ENCODE data around the gene MEIS1. TPM values are rescaled to one million over a fixed set of nuclear protein-coding genes. Genes with fewer than 3 reads are reported as not detected.

The MEIS1 gene
- polyA plus RNA-seq, 1 donor (not counting 4 experiments of a cell fraction or from before 2014, with no cell fraction given) = 3.1 TPM

DNA sequence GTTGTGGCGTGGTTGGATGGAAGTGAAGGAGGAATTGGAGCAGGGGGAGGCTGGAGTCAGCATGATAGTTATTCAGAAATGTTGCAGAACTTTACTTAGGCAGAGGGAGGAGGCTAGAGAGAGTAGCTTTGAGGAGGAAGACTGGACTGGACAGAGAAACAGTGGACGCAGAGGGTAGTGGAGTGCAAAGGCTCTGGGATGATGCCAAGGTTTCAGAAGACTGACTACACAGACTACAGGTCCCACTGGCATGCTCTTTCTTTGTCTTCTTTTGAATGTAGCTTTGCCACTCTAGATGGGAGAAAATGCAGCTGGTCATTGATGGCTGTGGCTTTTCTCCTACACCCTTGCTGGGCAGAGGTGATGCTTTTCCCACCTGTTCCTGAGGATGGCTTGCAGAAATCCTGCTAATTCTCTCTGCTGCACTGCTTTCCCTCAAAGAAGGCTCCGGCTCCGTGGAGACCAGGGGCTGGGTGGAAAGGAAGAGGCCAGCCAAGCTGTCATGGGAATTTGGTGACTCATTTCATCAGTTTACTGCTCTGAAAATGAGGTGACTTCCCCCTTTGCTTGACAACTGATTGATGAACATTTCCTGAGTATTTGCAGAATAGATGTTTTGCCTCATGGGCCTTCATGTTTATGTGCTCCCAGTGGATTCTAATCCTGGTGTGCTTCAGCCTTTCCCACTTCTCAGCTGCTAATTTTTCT lies 42.4 kb downstream of the MEIS1 start:
- Histone ChIP-seq H4K20me1 (ENCODE audit: control insufficient read depth, extremely low read depth, insufficient read depth, low read length) (no peaks in the 10 kb centered on the region), H3K4me3 (ENCODE audit: control insufficient read depth in 2 of 3, extremely low read depth in 1 of 3, insufficient read depth in 2 of 3, low read depth in 1 of 3, low read length in 3 of 3) (no peak overlapping the region), H3K9me1 (ENCODE audit: control insufficient read depth, extremely low read depth, insufficient read depth, low read length) (no peaks in the 10 kb centered on the region), H3K4me1 (ENCODE audit: control insufficient read depth, extremely low read depth, insufficient read depth, low read length) (peaks cover 7% of the 10 kb centered on the region), H3K9ac (ENCODE audit: control insufficient read depth, extremely low read depth, insufficient read depth, low read length) (no peak overlapping the region), H3K27ac (ENCODE audit: control insufficient read depth, insufficient read depth, low read length) (no peak overlapping the region), H3K79me2 (ENCODE audit: control insufficient read depth, insufficient read depth, low read length) (no peaks in the 10 kb centered on the region), H3K4me2 (ENCODE audit: control insufficient read depth, extremely low read depth, insufficient read depth, low read depth, low read length) (no peak overlapping the region), H3K36me3 (ENCODE audit: control insufficient read depth in 2 of 2, extremely low read depth in 1 of 2, insufficient read depth in 2 of 2, low read length in 2 of 2) (no peaks in the 10 kb centered on the region), H2AFZ (ENCODE audit: control insufficient read depth, low read length) (no peak overlapping the region), H3K27me3 (ENCODE audit: control insufficient read depth, extremely low read depth, insufficient read depth, low read length) (no peaks in the 10 kb centered on the region), H3K9me3 (ENCODE audit: control insufficient read depth, low read depth, low read length) (no peaks in the 10 kb centered on the region)
- TF ChIP-seq EZH2 (IDR thresholded peaks at IDR 0.05; ENCODE audit: low read length) = no peak
- TF ChIP-seq, protein P1, sequence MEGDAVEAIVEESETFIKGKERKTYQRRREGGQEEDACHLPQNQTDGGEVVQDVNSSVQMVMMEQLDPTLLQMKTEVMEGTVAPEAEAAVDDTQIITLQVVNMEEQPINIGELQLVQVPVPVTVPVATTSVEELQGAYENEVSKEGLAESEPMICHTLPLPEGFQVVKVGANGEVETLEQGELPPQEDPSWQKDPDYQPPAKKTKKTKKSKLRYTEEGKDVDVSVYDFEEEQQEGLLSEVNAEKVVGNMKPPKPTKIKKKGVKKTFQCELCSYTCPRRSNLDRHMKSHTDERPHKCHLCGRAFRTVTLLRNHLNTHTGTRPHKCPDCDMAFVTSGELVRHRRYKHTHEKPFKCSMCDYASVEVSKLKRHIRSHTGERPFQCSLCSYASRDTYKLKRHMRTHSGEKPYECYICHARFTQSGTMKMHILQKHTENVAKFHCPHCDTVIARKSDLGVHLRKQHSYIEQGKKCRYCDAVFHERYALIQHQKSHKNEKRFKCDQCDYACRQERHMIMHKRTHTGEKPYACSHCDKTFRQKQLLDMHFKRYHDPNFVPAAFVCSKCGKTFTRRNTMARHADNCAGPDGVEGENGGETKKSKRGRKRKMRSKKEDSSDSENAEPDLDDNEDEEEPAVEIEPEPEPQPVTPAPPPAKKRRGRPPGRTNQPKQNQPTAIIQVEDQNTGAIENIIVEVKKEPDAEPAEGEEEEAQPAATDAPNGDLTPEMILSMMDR (optimal IDR thresholded peaks at IDR 0.05 in 1 of 3, IDR thresholded peaks at IDR 0.05 in 1 of 3, conservative IDR thresholded peaks at IDR 0.05 in 1 of 3; ENCODE audit: extremely low read depth in 1 of 3, insufficient read depth in 2 of 3, low read length in 3 of 3) = no peak
- dilution Hi-C loops (cut with MboI; ENCODE audit: extremely low pct_ligation_motif_present, low sequenced_read_pairs) = no loop called here
- no peak for DNase-seq (ENCODE audit: low read depth, low spot score)
- FAIRE-seq = no peak

DNA sequence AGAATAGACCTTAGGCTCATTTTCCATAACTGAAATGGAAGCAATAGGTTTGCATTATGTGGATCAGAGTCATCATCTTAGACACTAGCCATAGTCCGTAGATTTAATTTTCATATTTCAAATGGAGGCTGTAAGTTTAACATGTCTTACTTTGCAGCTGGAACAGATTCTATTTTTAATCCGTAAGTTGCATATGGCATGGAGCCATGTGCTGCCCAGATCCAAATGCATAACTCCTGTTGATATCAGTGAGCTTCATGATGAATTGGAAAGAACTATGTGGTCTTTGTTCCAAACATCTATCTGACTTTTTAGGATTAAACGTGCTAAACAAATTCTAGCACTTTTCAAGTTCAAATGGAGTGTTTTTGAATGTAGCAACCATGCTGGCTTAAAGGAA lies 43.4 kb downstream of the MEIS1 start:
- FAIRE-seq (no peak), DNase-seq (ENCODE audit: low read depth, low spot score) (no peak)
- Histone ChIP-seq H3K9me1 (ENCODE audit: control insufficient read depth, extremely low read depth, insufficient read depth, low read length) (no peaks in the 10 kb centered on the region), H3K4me1 (ENCODE audit: control insufficient read depth, extremely low read depth, insufficient read depth, low read length) (peaks cover 7% of the 10 kb centered on the region), H3K27me3 (ENCODE audit: control insufficient read depth, extremely low read depth, insufficient read depth, low read length) (no peaks in the 10 kb centered on the region), H3K9ac (ENCODE audit: control insufficient read depth, extremely low read depth, insufficient read depth, low read length) (no peak overlapping the region), H3K9me3 (ENCODE audit: control insufficient read depth, low read depth, low read length) (no peaks in the 10 kb centered on the region), H4K20me1 (ENCODE audit: control insufficient read depth, extremely low read depth, insufficient read depth, low read length) (no peaks in the 10 kb centered on the region), H3K27ac (ENCODE audit: control insufficient read depth, insufficient read depth, low read length) (no peak overlapping the region), H2AFZ (ENCODE audit: control insufficient read depth, low read length) (no peak overlapping the region), H3K79me2 (ENCODE audit: control insufficient read depth, insufficient read depth, low read length) (no peaks in the 10 kb centered on the region), H3K4me2 (ENCODE audit: control insufficient read depth, extremely low read depth, insufficient read depth, low read depth, low read length) (no peak overlapping the region), H3K36me3 (ENCODE audit: control insufficient read depth in 2 of 2, extremely low read depth in 1 of 2, insufficient read depth in 2 of 2, low read length in 2 of 2) (no peaks in the 10 kb centered on the region), H3K4me3 (ENCODE audit: control insufficient read depth in 2 of 3, extremely low read depth in 1 of 3, insufficient read depth in 2 of 3, low read depth in 1 of 3, low read length in 3 of 3) (no peak overlapping the region)
- TF ChIP-seq EZH2 (IDR thresholded peaks at IDR 0.05; ENCODE audit: low read length) = no peak
- TF ChIP-seq, protein P1 (optimal IDR thresholded peaks at IDR 0.05 in 1 of 3, IDR thresholded peaks at IDR 0.05 in 1 of 3, conservative IDR thresholded peaks at IDR 0.05 in 1 of 3; ENCODE audit: extremely low read depth in 1 of 3, insufficient read depth in 2 of 3, low read length in 3 of 3) = no peak
- dilution Hi-C loops (cut with MboI; ENCODE audit: extremely low pct_ligation_motif_present, low sequenced_read_pairs) = no loop called here

Measured in keratinocyte (primary cell).